Islet of Langerhans (tissue), 1 donor: ENCODE measurements around the gene NBR1.
"Not testable (repeated sequence)": the region's sequence is repeated elsewhere in the genome, so short reads cannot be mapped to it uniquely, and the experiment has no call there.

Experiments
- FAIRE-seq: peaks from one replicate; lab custom pipeline; 2011; peaks lifted over from hg19 to GRCh38; lab: Jason Lieb, UNC

The NBR1 gene

DNA sequence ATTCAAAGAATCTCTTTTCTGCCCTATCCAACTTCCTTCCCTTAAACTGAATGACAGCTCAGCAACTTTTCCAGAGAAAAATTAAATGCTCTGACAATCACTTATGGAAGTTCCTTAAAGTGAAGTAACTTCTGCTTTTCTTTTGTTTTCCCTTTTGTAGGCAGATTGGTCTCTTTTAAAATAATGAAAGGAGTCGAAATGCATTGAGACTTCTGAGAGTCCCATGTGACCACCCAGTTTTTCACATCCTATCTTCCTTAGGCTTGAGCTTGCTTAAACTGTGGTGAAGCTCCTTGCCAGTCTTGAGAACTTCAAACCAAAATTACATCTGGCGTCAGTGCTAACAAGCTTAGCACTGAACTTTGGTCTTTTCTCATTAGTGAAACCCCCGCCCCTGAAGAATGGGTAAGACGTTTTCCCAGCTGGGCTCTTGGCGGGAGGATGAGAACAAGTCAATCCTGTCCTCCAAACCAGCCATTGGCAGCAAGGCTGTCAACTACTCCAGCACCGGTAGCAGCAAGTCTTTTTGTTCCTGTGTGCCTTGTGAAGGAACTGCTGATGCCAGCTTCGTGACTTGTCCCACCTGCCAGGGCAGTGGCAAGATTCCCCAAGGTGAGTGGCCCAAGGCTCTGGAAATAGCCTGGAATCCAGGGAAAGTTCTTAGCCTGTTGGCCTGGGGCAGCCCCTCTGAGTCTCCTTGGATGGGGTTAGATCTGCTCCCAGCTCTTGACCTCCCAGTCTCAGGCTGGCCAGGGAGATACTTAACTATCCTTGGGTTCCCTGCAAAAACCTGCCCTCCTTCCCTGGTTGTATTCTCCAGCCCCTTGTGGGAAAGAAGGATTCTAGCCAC lies 41.9 kb downstream of the NBR1 start:
- FAIRE-seq, result no peak

DNA sequence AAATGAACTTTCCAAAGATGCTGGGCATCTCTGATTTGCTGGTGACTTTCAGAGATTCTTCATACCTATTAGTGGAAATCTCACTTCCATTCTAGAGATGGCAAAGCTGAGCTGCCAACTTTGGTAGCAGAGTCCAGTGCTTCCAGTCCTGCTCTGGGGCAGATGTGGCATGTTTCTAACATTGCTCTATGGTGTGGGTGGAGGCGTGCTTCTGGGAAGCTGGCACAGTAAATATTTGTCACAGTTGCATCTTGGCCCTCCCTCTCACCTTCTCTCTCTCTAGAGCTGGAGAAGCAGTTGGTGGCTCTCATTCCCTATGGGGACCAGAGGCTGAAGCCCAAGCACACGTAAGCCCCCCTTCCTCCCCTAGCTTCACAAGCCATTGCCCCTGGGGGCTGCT lies 42.5 kb downstream of the NBR1 start:
- FAIRE-seq, result no peak

DNA sequence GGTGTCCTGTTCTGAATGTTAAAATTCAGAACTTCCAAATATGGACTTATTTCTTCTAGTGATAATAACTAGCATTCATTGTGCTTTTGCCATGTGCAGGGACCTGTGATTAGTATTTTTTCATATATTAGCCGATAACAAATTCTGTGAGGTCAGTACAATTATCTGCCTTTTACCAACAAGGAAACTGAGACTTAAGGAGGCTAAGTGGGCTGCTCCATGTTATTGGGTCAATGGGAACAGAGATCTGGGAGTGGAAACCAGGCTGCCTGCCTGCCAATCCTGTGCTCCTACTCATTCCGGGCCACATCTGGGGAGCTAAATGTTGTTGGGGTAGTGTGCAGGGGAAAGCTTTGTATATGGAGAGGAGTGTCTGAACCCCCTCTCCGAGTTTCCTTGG lies 44.3 kb downstream of the NBR1 start:
- no peak for FAIRE-seq

DNA sequence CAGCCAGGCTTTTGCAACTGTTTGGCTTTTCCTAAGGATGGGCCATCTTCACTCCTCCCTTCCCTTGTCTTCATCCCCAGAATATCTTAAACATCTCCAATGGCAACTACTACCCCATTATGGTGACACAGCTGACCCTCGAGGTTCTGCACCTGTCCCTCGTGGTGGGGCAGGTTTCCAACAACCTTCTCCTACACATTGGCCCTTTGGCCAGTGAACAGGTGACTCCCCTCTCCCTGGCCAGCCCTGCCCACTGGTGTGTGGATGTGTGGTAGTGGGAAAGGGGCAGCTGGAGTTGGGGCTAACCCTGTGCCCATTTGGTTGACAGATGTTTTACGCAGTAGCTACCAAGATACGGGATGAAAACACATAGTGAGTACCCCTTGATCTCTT lies 45.4 kb downstream of the NBR1 start:
- FAIRE-seq, result no peak

GRCh38 chr17:43216762-43217613 lies 46.0 kb downstream of the NBR1 start:
- no peak for FAIRE-seq

DNA sequence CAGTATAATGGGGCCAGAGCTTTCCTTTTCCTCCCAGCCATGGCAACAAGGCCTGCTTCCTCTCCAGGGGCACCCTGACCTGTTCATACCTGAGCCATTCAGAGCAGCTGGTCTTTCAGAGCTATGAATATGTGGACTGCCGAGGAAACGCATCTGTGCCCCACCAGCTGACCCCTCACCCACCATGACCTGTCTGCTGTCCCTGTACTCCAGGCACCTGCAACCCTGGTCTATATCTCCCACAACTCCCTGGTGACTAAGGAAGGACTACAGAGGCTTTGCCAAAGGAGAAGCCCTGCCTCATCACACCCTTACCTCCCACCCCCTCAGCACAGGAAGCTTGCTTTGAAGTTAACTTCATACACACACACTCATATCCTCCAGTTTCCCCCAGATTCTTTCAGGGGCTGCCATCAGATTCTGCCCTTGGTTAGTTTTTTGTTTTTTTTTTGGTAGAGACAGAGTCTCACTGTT lies 46.6 kb downstream of the NBR1 start:
- no peak for FAIRE-seq

GRCh38 chr17:43219001-43219400 lies 48.0 kb downstream of the NBR1 start:
- no peak for FAIRE-seq

DNA sequence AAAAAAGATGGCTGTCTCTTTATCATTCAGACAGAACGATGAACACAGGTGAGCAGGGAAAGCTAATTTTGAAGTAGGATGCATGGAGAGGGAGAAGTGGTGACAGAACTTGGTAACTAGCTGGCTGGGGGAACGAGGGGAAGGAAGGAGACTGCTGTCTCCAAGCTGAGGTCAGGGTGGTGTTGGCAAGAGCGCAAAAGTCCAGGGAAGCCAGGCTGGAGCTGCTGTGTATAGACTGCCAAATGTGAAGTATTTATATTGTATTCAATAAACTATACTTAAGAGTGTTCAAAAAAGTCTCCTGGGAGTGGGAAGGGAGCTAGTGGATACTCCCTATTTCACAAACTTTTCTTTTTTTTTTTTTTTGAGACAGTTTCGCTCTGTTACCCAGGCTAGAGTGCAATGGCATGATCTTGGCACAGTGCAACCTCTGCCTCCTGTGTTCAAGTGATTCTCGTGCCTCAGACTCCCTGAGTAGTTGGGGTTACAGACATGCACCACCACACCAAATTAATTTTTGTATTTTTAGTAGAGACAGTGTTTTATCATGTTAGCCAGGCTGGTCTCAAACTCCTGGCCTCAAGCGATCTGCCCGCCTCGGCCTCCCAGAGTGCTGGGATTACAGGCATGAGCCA lies 48.8 kb downstream of the NBR1 start:
- no peak for FAIRE-seq

- no peak for FAIRE-seq
These were observed 49.6 kb downstream of the NBR1 start for GRCh38 chr17:43220511-43221125.

DNA sequence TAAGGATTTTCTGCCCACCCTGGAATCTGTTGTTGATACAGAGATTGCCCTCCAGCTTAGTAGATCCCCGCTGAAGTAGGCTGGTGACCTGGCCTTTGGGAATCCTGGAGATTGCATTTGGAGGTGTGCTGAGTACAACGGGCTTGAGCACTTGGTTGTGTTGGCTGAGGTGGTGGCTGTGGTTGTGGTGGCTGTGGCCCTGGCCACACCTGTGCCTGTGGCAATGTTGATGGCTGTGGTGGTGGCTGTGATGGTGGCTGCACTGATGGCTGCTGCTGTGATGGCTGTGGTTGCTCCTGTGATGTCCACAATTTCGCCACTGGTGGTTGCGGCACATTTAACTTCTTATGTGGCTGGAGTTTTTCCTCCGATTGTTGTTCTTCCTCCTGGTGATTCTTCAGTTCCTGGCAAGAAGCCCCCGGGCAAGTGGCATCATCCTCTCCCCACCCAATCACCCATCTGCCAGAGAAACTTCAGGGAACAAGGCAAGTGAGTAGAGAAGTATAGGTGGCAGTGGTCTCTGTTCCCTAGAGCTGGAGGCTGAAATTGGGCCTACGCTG lies 53.2 kb downstream of the NBR1 start:
- no peak for FAIRE-seq

DNA sequence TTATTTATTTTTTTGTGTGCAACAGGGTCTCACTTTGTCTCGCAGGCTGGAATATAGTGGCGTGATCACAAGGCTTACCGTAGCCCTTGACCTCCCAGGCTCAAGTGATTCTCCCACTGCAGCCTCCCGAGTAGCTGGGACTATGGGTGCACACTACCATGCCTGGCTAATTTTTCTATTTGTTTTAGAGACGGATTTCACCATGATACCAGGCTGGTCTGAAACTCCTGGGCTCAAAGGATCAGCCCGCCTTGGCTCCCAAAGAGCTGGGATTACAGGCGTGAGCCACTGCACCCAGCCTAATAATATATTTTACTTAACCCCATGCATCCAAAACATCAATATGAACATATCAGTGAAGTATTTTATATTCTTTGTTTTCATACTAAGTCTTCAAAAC lies 55.4 kb downstream of the NBR1 start:
- no peak for FAIRE-seq

GRCh38 chr17:43228020-43228782 lies 57.2 kb downstream of the NBR1 start, which contains the start of gene CCDC200:
Gene CCDC200 (minus strand): TSS chr17:43228623. CDS start chr17:43228554, 69 bp downstream.
- not testable (repeated sequence) for FAIRE-seq

- FAIRE-seq, result not testable (repeated sequence)
These were observed 60.4 kb downstream of the NBR1 start for GRCh38 chr17:43231205-43232020.

GRCh38 chr17:43232021-43232699 lies 61.1 kb downstream of the NBR1 start:
- FAIRE-seq, result not testable (repeated sequence)

GRCh38 chr17:43233263-43233662 lies 62.2 kb downstream of the NBR1 start:
- not testable (repeated sequence) for FAIRE-seq

GRCh38 chr17:43233877-43234276 lies 62.9 kb downstream of the NBR1 start, which contains the start of gene RNU2-1:
Gene RNU2-1 (minus strand): TSS chr17:43233977.
- FAIRE-seq, result not testable (repeated sequence)

GRCh38 chr17:43239597-43239996 lies 68.6 kb downstream of the NBR1 start:
- not testable (repeated sequence) for FAIRE-seq

GRCh38 chr17:43240596-43241352 lies 69.8 kb downstream of the NBR1 start:
- FAIRE-seq, result not testable (repeated sequence)

GRCh38 chr17:43246456-43246855 lies 75.4 kb downstream of the NBR1 start:
- FAIRE-seq, result not testable (repeated sequence)
